Ovary (tissue), 9 donors: ENCODE results near the gene DLK2. TPM values are rescaled to one million over a fixed set of nuclear protein-coding genes. Genes with fewer than 3 reads are reported as not detected.
"Not testable (repeated sequence)": the region's sequence is repeated elsewhere in the genome, so short reads cannot be mapped to it uniquely, and the experiment has no call there.

Source experiments
- DNase-seq, 5 donors: peaks; one replicate each; pipeline ENCODE4 v3.0.0-alpha.2; 2019 to 2020
- H3K27ac ChIP-seq, 2 donors: fragments of 200-600 bp; one replicate each; pipeline versions ENCODE4 v1.5.1 to v1.8.0; 2019 to 2022
- H3K27me3 ChIP-seq: fragments of 200-600 bp; one replicate; pipeline ENCODE4 v1.8.0; 2022
- H3K36me3 ChIP-seq: fragments of 200-600 bp; sonication (generic); one replicate; pipeline ENCODE4 v1.5.1; 2019
- H3K4me1 ChIP-seq: one replicate; pipeline ENCODE4 v1.8.1; 2013; ENCODE audit warnings: mild to moderate bottlenecking, moderate library complexity; ENCODE audit not compliant: insufficient read depth
- H3K4me3 ChIP-seq: fragments of 200-600 bp; sonication (generic); one replicate; pipeline ENCODE4 v1.5.1; 2017
- H3K9me3 ChIP-seq, 2 donors: fragments of 200-600 bp in 1 of 2; sonication (generic) in 1 of 2; one replicate each; pipeline versions ENCODE4 v1.5.1 to v1.8.1; 2013 to 2019; ENCODE audit warnings: mild to moderate bottlenecking in 1 of 2, moderate library complexity in 1 of 2
- CTCF ChIP-seq, 3 donors: fragments of 450-650 bp in 2 of 3; fragments of 200-600 bp in 1 of 3; IDR thresholded peaks; one replicate each; pipeline versions ENCODE4 v1.5.1 to v1.8.0; 2016 to 2022; ENCODE audit warnings: antibody characterized with exemption in 3 of 3, mild to moderate bottlenecking in 1 of 3
- EP300 ChIP-seq: sonication (generic); formaldehyde crosslinking; IDR thresholded peaks from one replicate; pipeline ENCODE4 v1.6.1; 2017; ENCODE audit warnings: antibody characterized with exemption
- POLR2A ChIP-seq: fragments of 450-650 bp; IDR thresholded peaks from one replicate; pipeline ENCODE4 v1.6.1; 2017; ENCODE audit warnings: antibody characterized with exemption, mild to moderate bottlenecking, moderate library complexity
- WGBS, 3 donors: extraction: QIAGEN DNeasy Blood & Tissue Kit in 1 of 3; methylation state at CpG; one replicate each; pipeline versions ENCODE4 v1.1.5 to v1.1.7; 2013 to 2017; 5-methylcytosine and 5-hydroxymethylcytosine counted together
- intact Hi-C, 4 donors: fragments of 100-400 bp; cut with DNase I; formaldehyde crosslinking; loops; one replicate each; pipeline versions ENCODE4 v1.11.0 to v1.15.1; 2022 to 2023
- polyA plus RNA-seq, 2 donors: library from polyadenylated mRNA; stranded (reverse); fragments of 200-250 nt in 1 of 2; fragments of 350-450 nt in 1 of 2; fragmentation: Illumina TruSeq in 1 of 2; extraction: RNeasy Lipid Tissue Mini Kit (QIAGEN cat#74804) in 1 of 2; gene quantifications; one replicate each; pipeline ENCODE4 v1.2.3, GENCODE V29; 2013 to 2014
- total RNA-seq, 7 donors: library from RNA; depleted of rRNA in 2 of 7; stranded (reverse); fragments of >200 nt in 2 of 7; fragmentation: NEBNext Ultra II Directional in 3 of 7; extraction: Animal tissue kit (Norgen Biotek cat#: 25700) in 3 of 7; gene quantifications; one replicate each; pipeline versions ENCODE4 v1.1.0 to v1.2.4, GENCODE V29; 2016 to 2023
- donor health status: DM: no; HTN: no; CAD: no; lungs with moderate emphysema.
- donor health status: DM: no; HTN: no; CAD: no.
- donor health status: Bipolar disorder and iron deficiency.
- donor health status: DM: yes; HTN: yes; CAD: no.
- donor health status: DM: no; HTN: no; CAD: no.
- donor health status: DM: yes; HTN: yes; CAD: no.

Gene DLK2
- total and polyA plus RNA-seq, 9 donors: 0.18 to 6.0 (median 0.92) TPM

GRCh38 chr6:43428112-43428570, 27.2 kb downstream of the DLK2 start:
- H3K9me3 ChIP-seq: no peaks in the 10 kb centered on the region
- no peak for TF ChIP-seq CTCF (IDR thresholded peaks at IDR 0.05)
- no peak for TF ChIP-seq POLR2A
- no peak for TF ChIP-seq EP300
- intact Hi-C loops: no loop called here
- H3K4me1 ChIP-seq: peaks cover 6% of the 10 kb centered on the region
- DNase-seq: no peak
- peak overlapping the region; percentile 79 for H3K4me3 ChIP-seq
- WGBS, 3 donors: 11 to 13% (median 12%) methylated on average over 12 of the region's 12 CpGs
- H3K27me3 ChIP-seq: no peaks in the 10 kb centered on the region
- peak overlapping the region in 1 of 2 donors; percentile 42 for H3K27ac ChIP-seq
- no peaks in the 10 kb centered on the region for H3K36me3 ChIP-seq

- peak; percentile 28 to 49 (median 43) for TF ChIP-seq CTCF (IDR thresholded peaks at IDR 0.05)
- TF ChIP-seq EP300: no peak
- no peaks in the 10 kb centered on the region for H3K9me3 ChIP-seq
- peak within 1 kb of the TSS in 1 of 2 donors; percentile 42 for H3K27ac ChIP-seq
- intact Hi-C loops: no loop called here
- H3K4me1 ChIP-seq: peaks cover 6% of the 10 kb centered on the region
- H3K27me3 ChIP-seq: no peaks in the 10 kb centered on the region
- peak within 1 kb of the TSS; percentile 79 for H3K4me3 ChIP-seq
- peak; percentile 91 to 96 (median 93) for DNase-seq
- H3K36me3 ChIP-seq: no peaks in the 10 kb centered on the region
- 0 to 1% (median 1%) methylated on average over 49 of the region's 49 CpGs for WGBS, 3 donors
Observed at GRCh38 chr6:43427406-43428111, 27.8 kb downstream of the DLK2 start, which contains the start of gene ABCC10. TSS of gene ABCC10 (plus strand) at chr6:43427541. CDS start at chr6:43427979, 438 bp downstream.

- intact Hi-C loops: no loop called here
- peaks cover 6% of the 10 kb centered on the region for H3K4me1 ChIP-seq
- H3K36me3 ChIP-seq: no peaks in the 10 kb centered on the region
- DNase-seq: no peak
- H3K9me3 ChIP-seq: no peaks in the 10 kb centered on the region
- TF ChIP-seq POLR2A (no peak), CTCF (IDR thresholded peaks at IDR 0.05) (no peak), EP300 (no peak)
- H3K4me3 ChIP-seq: peak overlapping the region; percentile 79
- H3K27ac ChIP-seq: peak overlapping the region in 1 of 2 donors; percentile 42
- WGBS, 3 donors: 22 to 30% (median 26%) methylated on average over 23 of the region's 23 CpGs
- no peaks in the 10 kb centered on the region for H3K27me3 ChIP-seq
Observed at GRCh38 chr6:43426928-43427405, 28.4 kb downstream of the DLK2 start.

- H3K27ac ChIP-seq, DNase-seq, H3K4me3 ChIP-seq, intact Hi-C loops, H3K4me1 ChIP-seq, H3K27me3 ChIP-seq, H3K36me3 ChIP-seq, H3K9me3 ChIP-seq: not testable (repeated sequence)
- 94 to 97% (median 96%) methylated on average over 26 to 33 of the region's 33 CpGs for WGBS, 3 donors
Observed at GRCh38 chr6:43425083-43425482, 30.3 kb downstream of the DLK2 start.

GRCh38 chr6:43421831-43422230, 33.5 kb downstream of the DLK2 start:
- no peaks in the 10 kb centered on the region for H3K9me3 ChIP-seq
- H3K4me3 ChIP-seq: no peak overlapping the region
- 53 to 60% (median 55%) methylated on average over 3 of the region's 3 CpGs for WGBS, 3 donors
- intact Hi-C loops: no loop called here
- H3K27ac ChIP-seq: no peak overlapping the region
- H3K4me1 ChIP-seq: no peaks in the 10 kb centered on the region
- TF ChIP-seq CTCF (IDR thresholded peaks at IDR 0.05): no peak
- TF ChIP-seq EP300: no peak
- no peak for TF ChIP-seq POLR2A
- no peak for DNase-seq
- no peaks in the 10 kb centered on the region for H3K27me3 ChIP-seq
- H3K36me3 ChIP-seq: no peaks in the 10 kb centered on the region
